Hematopoietic multipotent progenitor cell treated with erythropoietin and hydrocortisone succinate and interleukin-3 and kit ligand, for 15 days (in vitro differentiated cells): Measurements from ENCODE around the gene WASHC1.
"Not testable (repeated sequence)": the region's sequence is repeated elsewhere in the genome, so short reads cannot be mapped to it uniquely, and the experiment has no call there.

ENCODE experiments used
- DNase-seq: peaks from one replicate; pipeline ENCODE4 v3.0.0-alpha.2; 2015; ENCODE audit warnings: low spot score

The WASHC1 gene

DNA sequence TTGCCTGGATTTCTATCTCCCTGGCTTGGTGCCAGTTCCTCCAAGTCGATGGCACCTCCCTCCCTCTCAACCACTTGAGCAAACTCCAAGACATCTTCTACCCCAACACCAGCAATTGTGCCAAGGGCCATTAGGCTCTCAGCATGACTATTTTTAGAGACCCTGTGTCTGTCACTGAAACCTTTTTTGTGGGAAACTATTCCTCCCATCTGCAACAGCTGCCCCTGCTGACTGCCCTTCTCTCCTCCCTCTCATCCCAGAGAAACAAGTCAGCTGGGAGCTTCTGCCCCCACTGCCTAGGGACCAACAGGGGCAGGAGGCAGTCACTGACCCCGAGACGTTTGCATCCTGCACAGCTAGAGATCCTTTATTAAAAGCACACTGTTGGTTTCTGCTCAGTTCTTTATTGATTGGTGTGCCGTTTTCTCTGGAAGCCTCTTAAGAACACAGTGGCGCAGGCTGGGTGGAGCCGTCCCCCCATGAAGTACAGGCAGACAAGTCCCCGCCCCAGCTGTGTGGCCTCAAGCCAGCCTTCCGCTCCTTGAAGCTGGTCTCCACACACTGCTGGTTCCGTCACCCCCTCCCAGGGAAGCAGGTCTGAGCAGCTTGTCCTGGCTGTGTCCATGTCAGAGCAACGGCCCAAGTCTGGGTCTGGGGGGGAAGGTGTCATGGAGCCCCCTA is 15.0 kb downstream of the WASHC1 start:
- DNase-seq, result not testable (repeated sequence)

DNA sequence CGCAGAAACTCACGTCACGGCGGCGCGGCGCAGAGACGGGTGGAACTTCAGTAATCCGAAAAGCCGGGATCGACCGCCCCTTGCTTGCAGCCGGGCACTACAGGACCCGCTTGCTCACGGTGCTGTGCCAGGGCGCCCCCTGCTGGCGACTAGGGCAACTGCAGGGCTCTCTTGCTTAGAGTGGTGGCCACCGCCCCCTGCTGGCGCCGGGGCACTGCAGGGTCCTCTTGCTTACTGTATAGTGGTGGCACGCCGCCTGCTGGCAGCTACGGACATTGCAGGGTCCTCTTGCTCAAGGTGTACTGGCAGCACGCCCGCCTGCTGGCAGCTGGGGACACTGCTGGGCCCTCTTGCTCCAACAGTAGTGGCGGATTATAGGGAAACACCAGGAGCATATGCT is 18.1 kb downstream of the WASHC1 start:
- DNase-seq, result not testable (repeated sequence)

DNA sequence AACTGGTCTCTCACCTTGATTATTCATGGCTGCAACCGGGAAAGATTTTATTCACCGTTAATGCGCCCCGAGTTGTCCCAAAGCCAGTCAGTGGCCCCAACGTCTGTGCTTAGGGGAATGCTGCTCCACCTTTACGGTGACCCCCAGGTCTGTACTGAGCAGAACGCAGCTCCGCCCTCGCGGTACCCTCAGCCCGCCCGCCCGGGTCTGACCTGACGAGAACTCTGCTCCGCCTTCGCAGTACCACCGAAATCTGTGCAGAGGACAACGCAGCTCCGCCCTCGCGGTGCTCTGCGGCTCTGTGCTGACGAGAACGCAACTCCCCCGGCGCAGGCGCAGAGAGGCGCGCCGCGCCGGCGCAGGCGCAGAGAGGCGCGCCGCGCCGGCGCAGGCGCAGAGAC is 18.6 kb downstream of the WASHC1 start:
- not testable (repeated sequence) for DNase-seq

DNA sequence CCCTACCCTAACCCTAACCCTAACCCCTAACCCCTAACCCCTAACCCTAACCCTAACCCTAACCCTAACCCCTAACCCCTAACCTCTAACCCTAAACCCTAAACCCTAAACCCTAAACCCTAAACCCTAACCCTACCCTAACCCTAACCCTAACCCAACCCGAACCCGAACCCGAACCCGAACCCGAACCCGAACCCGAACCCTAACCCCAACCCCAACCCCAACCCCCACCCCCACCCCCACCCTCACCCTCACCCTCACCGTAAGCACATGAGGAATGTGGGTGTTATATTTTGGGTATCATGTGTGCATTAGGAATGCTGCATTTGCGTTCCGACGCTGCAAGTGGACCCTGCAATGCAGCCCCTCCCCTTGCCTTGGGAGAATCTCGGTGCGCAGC is 19.0 kb downstream of the WASHC1 start:
- DNase-seq, result not testable (repeated sequence)
